DOHH2 (cell line): ENCODE measurements around the gene CCDC30.

Source experiments
- H3F3A ChIP-seq: fragments of 200-600 bp; sonication (generic), shearing (Covaris generic); 2 replicates; pipeline ENCODE4 v1.6.0; 2016; ENCODE audit warnings: antibody characterized with exemption, mild to moderate bottlenecking; ENCODE audit not compliant: control insufficient read depth, insufficient read depth
- H3K27ac ChIP-seq: fragments of 200-600 bp; sonication (generic); 2 replicates; pipeline ENCODE4 v1.5.1; 2014; ENCODE audit warnings: low read depth, mild to moderate bottlenecking, low read length, moderate library complexity
- H3K27me3 ChIP-seq: fragments of 200-600 bp; sonication (generic); 2 replicates; pipeline ENCODE4 v1.6.1; 2014; ENCODE audit warnings: mild to moderate bottlenecking, low read length, mixed read lengths; ENCODE audit not compliant: control insufficient read depth
- H3K36me3 ChIP-seq: fragments of 200-600 bp; sonication (generic); 2 replicates; pipeline ENCODE4 v1.6.1; 2014; ENCODE audit warnings: mild to moderate bottlenecking, low read length, moderate library complexity, mixed read lengths; ENCODE audit not compliant: control insufficient read depth
- H3K4me1 ChIP-seq: fragments of 200-600 bp; sonication (generic); 2 replicates; pipeline ENCODE4 v1.6.1; 2014; ENCODE audit warnings: mild to moderate bottlenecking, low read length, mixed read lengths; ENCODE audit not compliant: control insufficient read depth
- H3K4me2 ChIP-seq: fragments of 200-600 bp; sonication (generic); 2 replicates; pipeline ENCODE4 v1.6.0; 2014; ENCODE audit warnings: mild to moderate bottlenecking, low read length, moderate library complexity
- H3K4me3 ChIP-seq: fragments of 200-600 bp; sonication (generic); 2 replicates; pipeline ENCODE4 v1.5.1; 2014; ENCODE audit warnings: mild to moderate bottlenecking, low read length, mixed read lengths
- H3K79me2 ChIP-seq: fragments of 200-600 bp; sonication (generic); 2 replicates; pipeline ENCODE4 v1.6.1; 2014; ENCODE audit warnings: mild to moderate bottlenecking, low read length, mixed read lengths; ENCODE audit not compliant: control insufficient read depth
- H3K9me2 ChIP-seq: fragments of 200-600 bp; sonication (generic); replicated peaks from 2 replicates; pipeline ENCODE4 v1.6.1; 2014; ENCODE audit warnings: mild to moderate bottlenecking, low read length, mixed read lengths; ENCODE audit not compliant: control insufficient read depth
- H3K9me3 ChIP-seq: fragments of 200-600 bp; sonication (generic); 2 replicates; pipeline ENCODE4 v1.6.1; 2014; ENCODE audit warnings: antibody characterized with exemption, low read length, mixed read lengths; ENCODE audit not compliant: control insufficient read depth, insufficient read depth
- H4K20me1 ChIP-seq: fragments of 200-600 bp; sonication (generic); 2 replicates; pipeline ENCODE4 v1.6.0; 2014; ENCODE audit warnings: low read depth, mild to moderate bottlenecking, antibody characterized with exemption, low read length, moderate library complexity; ENCODE audit not compliant: control insufficient read depth, insufficient read depth
- CTCF ChIP-seq: fragments of 200-600 bp; sonication (generic); IDR thresholded peaks from one replicate; pipeline ENCODE4 v1.5.1; 2014; ENCODE audit warnings: antibody characterized with exemption, mild to moderate bottlenecking, low read depth, low read length; ENCODE audit not compliant: poor library complexity, severe bottlenecking
- EZH2phosphoT487 ChIP-seq: fragments of 200-600 bp; sonication (generic); IDR thresholded peaks from 2 replicates; pipeline ENCODE4 v1.6.1; 2017; ENCODE audit warnings: borderline replicate concordance, mild to moderate bottlenecking, antibody characterized with exemption, low read length, moderate library complexity, mixed read lengths

CCDC30 gene

GRCh38 chr1:42658877-42659337 lies 195.8 kb downstream of the CCDC30 start:
- Histone ChIP-seq H3K9me2 (no peaks in the 10 kb centered on the region), H3K27me3 (peaks cover 3% of the 10 kb centered on the region), H3K9me3 (no peaks in the 10 kb centered on the region), H3K36me3 (peaks cover 55% of the 10 kb centered on the region), H3K4me1 (peaks cover 40% of the 10 kb centered on the region), H3K79me2 (peaks cover 56% of the 10 kb centered on the region), H3K4me2 (peak overlapping the region; percentile 86), H4K20me1 (0 out of 2 replicates have a peak, but pooled peaks cover 6% of the 10 kb centered on the region), H3K4me3 (peak overlapping the region; percentile 95), H3F3A (no peaks in the 10 kb centered on the region), H3K27ac (peak overlapping the region; percentile 50)
- TF ChIP-seq EZH2phosphoT487 (no peak), CTCF (no peak)

GRCh38 chr1:42660907-42661500 lies 197.9 kb downstream of the CCDC30 start:
- Histone ChIP-seq H3K36me3 (peaks cover 76% of the 10 kb centered on the region), H3K27ac (no peak overlapping the region), H3K27me3 (no peaks in the 10 kb centered on the region), H3K4me1 (peaks cover 40% of the 10 kb centered on the region), H3K4me2 (peak overlapping the region; percentile 5; the same call in 1 of the 2 replicates), H3K79me2 (peaks cover 60% of the 10 kb centered on the region), H3K4me3 (no peak overlapping the region), H4K20me1 (0 out of 2 replicates have a peak, but pooled peaks cover 6% of the 10 kb centered on the region), H3F3A (no peaks in the 10 kb centered on the region), H3K9me2 (no peaks in the 10 kb centered on the region), H3K9me3 (no peaks in the 10 kb centered on the region)
- TF ChIP-seq EZH2phosphoT487 (no peak), CTCF (no peak)

- no peaks in the 10 kb centered on the region for H3F3A ChIP-seq
- H3K9me3 ChIP-seq: no peaks in the 10 kb centered on the region
- H4K20me1 ChIP-seq: no peaks in the 10 kb centered on the region
- H3K4me2 ChIP-seq: no peak overlapping the region
- TF ChIP-seq CTCF: no peak
- no peak for TF ChIP-seq EZH2phosphoT487
- no peaks in the 10 kb centered on the region for H3K9me2 ChIP-seq
- no peak overlapping the region for H3K27ac ChIP-seq
- peaks cover 17% of the 10 kb centered on the region for H3K4me1 ChIP-seq
- H3K27me3 ChIP-seq: no peaks in the 10 kb centered on the region
- no peak overlapping the region for H3K4me3 ChIP-seq
- peaks cover 79% of the 10 kb centered on the region for H3K36me3 ChIP-seq
- no peaks in the 10 kb centered on the region for H3K79me2 ChIP-seq
Measured at GRCh38 chr1:42669936-42670335, 206.8 kb downstream of the CCDC30 start.
